ENCODE data around the gene AKAP6.

Gene AKAP6

DNA sequence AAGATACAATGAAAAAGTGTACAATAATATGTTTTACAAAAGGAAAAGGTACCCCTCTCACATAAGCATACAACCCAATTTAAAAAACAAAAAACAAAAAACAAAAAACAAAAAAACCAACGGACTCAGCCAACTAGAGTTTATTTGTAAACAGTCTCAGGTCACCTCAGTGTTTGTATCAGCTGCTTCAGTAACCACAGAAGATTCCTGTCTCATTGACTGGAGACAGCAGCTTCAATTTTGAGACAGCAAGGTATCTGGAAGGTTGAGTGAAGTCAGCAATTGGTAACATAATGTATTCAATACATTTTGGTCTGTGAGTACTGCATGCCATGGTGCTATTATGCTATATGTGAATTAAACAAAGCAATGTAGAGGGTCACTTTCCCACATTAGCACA, 201.7 kb downstream of the AKAP6 start:
- CTCF ChIA-PET, result interaction anchor here (0.7 kb wide), 1 partner anchor 1177 kb away, joined by 3 read pairs; no protein-coding TSS in a partner anchor
- no peak overlapping the region for H3K27ac ChIP-seq
- DNase-seq (ENCODE audit: low spot score), result no peak
- POLR2A ChIA-PET (ENCODE audit: low non-redundant PET), result no interaction called here
- TF ChIP-seq, protein P1, sequence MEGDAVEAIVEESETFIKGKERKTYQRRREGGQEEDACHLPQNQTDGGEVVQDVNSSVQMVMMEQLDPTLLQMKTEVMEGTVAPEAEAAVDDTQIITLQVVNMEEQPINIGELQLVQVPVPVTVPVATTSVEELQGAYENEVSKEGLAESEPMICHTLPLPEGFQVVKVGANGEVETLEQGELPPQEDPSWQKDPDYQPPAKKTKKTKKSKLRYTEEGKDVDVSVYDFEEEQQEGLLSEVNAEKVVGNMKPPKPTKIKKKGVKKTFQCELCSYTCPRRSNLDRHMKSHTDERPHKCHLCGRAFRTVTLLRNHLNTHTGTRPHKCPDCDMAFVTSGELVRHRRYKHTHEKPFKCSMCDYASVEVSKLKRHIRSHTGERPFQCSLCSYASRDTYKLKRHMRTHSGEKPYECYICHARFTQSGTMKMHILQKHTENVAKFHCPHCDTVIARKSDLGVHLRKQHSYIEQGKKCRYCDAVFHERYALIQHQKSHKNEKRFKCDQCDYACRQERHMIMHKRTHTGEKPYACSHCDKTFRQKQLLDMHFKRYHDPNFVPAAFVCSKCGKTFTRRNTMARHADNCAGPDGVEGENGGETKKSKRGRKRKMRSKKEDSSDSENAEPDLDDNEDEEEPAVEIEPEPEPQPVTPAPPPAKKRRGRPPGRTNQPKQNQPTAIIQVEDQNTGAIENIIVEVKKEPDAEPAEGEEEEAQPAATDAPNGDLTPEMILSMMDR (conservative IDR thresholded peaks at IDR 0.05; ENCODE audit: low read depth), result no peak

DNA sequence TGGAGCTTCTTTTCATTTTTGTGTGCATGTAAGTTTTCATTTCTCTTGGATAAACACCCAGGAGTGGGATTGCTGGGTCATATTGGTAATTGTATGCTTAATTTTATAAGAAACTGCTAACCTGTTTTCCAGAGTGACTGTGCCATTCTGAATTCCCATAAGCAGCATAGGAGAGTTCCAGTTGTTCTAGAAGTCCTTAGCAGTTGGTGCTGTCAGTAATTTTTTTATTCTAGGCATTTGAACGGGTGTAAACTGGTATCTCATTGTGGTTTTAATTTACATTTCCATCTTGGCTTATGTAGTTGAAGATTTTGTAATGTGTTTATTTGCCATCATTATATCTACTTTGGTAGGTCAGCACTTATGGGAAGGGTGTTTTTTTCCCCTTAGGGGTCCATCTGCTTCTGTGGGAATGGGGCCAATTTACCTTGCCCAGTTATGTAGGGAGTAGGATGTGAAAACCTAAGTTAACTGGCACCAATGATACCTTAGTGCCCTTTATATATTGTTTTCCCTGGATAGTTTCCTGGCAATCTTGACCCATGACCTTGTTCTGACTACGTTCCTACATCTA, 202.9 kb downstream of the AKAP6 start:
- POLR2A ChIA-PET (ENCODE audit: low non-redundant PET), result no interaction called here
- H3K27ac ChIP-seq, result no peak overlapping the region
- CTCF ChIA-PET, result no interaction called here
- no peak for DNase-seq (ENCODE audit: low spot score)
- TF ChIP-seq, protein P1 (conservative IDR thresholded peaks at IDR 0.05; ENCODE audit: low read depth), result no peak

DNA sequence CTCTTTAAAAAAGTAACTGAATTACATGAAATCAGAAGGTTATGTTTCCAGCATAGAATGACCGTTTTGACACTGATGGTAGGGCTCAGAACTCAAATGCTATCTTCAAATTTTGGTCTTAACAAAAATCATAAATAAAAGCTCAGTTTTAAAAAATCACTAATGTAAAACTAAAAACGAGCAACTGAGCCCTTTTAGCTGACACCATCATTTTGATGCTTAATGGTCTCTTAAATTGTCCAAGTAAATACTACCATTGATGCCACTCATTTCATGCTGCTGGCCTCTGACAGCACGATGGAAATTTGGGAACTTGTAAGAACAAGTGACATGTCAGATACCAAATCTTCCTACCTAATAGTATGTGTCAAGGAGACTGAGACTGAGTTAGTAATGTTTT, 205.0 kb downstream of the AKAP6 start:
- H3K27ac ChIP-seq, result no peak overlapping the region
- ChIA-PET POLR2A (ENCODE audit: low non-redundant PET) (no interaction called here), CTCF (interaction anchor here (0.7 kb wide), 1 partner anchor 1093 kb away, joined by 3 read pairs; no protein-coding TSS in a partner anchor)
- TF ChIP-seq, protein P1 (conservative IDR thresholded peaks at IDR 0.05; ENCODE audit: low read depth), result no peak
- no peak for DNase-seq (ENCODE audit: low spot score)

DNA sequence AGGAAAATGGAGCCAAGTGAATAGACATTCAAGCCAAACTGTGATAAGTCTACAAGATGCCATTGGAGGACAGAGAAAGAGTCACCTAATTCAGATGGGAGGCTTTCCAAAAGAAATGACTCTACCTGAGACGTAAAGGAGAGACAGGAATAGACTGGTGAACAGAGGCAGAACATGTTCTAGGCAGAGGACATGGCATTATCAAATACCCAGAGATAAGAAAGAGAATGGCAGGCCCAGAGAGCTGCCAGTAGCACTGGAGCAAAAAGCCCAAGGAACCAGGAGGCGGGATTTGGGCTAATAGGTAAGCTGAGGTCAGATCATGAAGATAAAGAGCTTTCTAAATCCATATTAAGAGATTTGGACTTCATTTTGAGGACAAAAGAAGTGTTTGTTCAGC, 207.1 kb downstream of the AKAP6 start:
- CTCF ChIA-PET, result interaction anchor here (0.5 kb wide), 1 partner anchor 63 kb away, joined by 3 read pairs; no protein-coding TSS in a partner anchor
- POLR2A ChIA-PET (ENCODE audit: low non-redundant PET), result no interaction called here
- TF ChIP-seq, protein P1 (conservative IDR thresholded peaks at IDR 0.05; ENCODE audit: low read depth), result no peak
- H3K27ac ChIP-seq, result no peak overlapping the region
- DNase-seq (ENCODE audit: low spot score), result no peak

DNA sequence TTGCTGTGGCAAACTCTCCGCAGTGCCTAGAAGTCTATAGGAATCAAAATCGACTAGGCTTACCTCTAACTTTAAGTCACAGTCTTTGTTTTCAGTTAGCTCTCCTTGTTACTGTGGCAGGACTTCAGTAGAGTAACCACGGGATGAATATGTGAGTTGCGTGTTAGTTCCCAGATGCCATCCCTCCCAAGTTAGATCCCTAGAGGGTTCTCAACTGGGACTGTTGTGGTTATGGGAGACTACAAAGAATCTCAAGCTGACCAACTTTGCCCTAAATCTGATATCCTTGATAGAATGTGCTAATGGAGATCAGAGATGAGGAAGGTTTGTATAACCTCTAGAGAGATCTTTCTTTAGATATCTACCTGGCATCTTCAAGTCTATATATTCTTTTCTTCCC, 208.1 kb downstream of the AKAP6 start:
- no peak overlapping the region for H3K27ac ChIP-seq
- no peak for DNase-seq (ENCODE audit: low spot score)
- ChIA-PET POLR2A (ENCODE audit: low non-redundant PET) (no interaction called here), CTCF (no interaction called here)
- TF ChIP-seq, protein P1 (conservative IDR thresholded peaks at IDR 0.05; ENCODE audit: low read depth), result no peak

DNA sequence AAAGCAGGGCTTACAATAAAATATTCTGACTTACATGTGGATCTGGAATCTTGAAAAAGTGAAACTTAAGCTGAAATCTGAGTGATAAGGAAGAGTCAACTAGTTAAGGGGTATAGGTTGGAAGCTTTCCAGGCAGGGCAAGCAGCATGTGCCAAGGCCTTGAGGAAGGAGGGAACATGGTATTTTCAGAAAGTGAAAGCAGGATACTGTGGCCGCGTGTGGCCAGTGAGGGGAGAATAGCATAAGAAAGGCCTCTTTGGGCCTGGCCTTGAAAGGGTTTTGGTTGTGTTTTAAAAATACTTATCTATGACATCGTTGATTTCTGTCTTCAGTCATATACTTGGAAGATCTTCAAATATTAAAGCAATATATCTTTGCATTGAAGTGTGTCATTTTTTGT, 213.4 kb downstream of the AKAP6 start:
- POLR2A ChIA-PET (ENCODE audit: low non-redundant PET), result no interaction called here
- TF ChIP-seq, protein P1 (conservative IDR thresholded peaks at IDR 0.05; ENCODE audit: low read depth), result no peak
- H3K27ac ChIP-seq, result no peak overlapping the region
- DNase-seq (ENCODE audit: low spot score), result no peak
- CTCF ChIA-PET, result no interaction called here
